ENCODE results near the gene SLC51B. TPM values are rescaled to one million over a fixed set of nuclear protein-coding genes. Genes with fewer than 3 reads are reported as not detected.

The SLC51B gene
- total RNA-seq, 1 experiment from 2014 or later, result not detected

- Histone ChIP-seq H3K9me3 (ENCODE audit: control insufficient read depth in 1 of 2, insufficient read depth in 1 of 2, low read depth in 1 of 2, low read length in 2 of 2) (no peaks in the 10 kb centered on the region), H3K4me3 (replicated peaks in 1 of 2; ENCODE audit: low read depth in 1 of 2, low read length in 2 of 2) (no peak overlapping the region), H3K36me3 (ENCODE audit: control insufficient read depth in 1 of 2, insufficient read depth in 2 of 2, low read length in 2 of 2) (no peaks in the 10 kb centered on the region), H2AFZ (ENCODE audit: low read depth, low read length, poor library complexity, severe bottlenecking) (no peak overlapping the region), H3K79me2 (ENCODE audit: insufficient read depth, low read length) (no peaks in the 10 kb centered on the region), H3K9ac (ENCODE audit: low read length) (no peak overlapping the region), H3K27me3 (ENCODE audit: insufficient read depth, low read length) (no peaks in the 10 kb centered on the region), H3K4me2 (ENCODE audit: low read length) (no peak overlapping the region), H3K27ac (ENCODE audit: low read depth, low read length) (no peak overlapping the region), H4K20me1 (ENCODE audit: insufficient read depth) (no peaks in the 10 kb centered on the region), H3K9me2 (ENCODE audit: insufficient read depth) (no peaks in the 10 kb centered on the region), H3K4me1 (ENCODE audit: control insufficient read depth in 1 of 2, insufficient read depth in 2 of 2, low read length in 2 of 2) (no peaks in the 10 kb centered on the region)
- no peak for TF ChIP-seq CEBPB (IDR thresholded peaks at IDR 0.05; ENCODE audit: low read depth)
- no peak for TF ChIP-seq SRF (IDR thresholded peaks at IDR 0.05; ENCODE audit: low read depth)
- no peak for TF ChIP-seq SIN3A (IDR thresholded peaks at IDR 0.05; ENCODE audit: low read depth)
- no TSS peak for BruUV-seq (replicated peaks)
- intact Hi-C loops (cut with micrococcal nuclease), result no loop called here
- ChIA-PET CTCF (no interaction called here), RAD21 (ENCODE audit: low non-redundant PET in 1 of 2, low total read pairs in 2 of 2, uncharacterized antibody in 2 of 2, unreplicated experiment in 2 of 2) (no interaction called here), POLR2A (no interaction called here)
- DNase-seq (ENCODE audit: low read depth, low spot score) (no peak), ATAC-seq (no peak)
These were observed 20.9 kb downstream of the SLC51B start for GRCh38 chr15:65066001-65066634.

DNA sequence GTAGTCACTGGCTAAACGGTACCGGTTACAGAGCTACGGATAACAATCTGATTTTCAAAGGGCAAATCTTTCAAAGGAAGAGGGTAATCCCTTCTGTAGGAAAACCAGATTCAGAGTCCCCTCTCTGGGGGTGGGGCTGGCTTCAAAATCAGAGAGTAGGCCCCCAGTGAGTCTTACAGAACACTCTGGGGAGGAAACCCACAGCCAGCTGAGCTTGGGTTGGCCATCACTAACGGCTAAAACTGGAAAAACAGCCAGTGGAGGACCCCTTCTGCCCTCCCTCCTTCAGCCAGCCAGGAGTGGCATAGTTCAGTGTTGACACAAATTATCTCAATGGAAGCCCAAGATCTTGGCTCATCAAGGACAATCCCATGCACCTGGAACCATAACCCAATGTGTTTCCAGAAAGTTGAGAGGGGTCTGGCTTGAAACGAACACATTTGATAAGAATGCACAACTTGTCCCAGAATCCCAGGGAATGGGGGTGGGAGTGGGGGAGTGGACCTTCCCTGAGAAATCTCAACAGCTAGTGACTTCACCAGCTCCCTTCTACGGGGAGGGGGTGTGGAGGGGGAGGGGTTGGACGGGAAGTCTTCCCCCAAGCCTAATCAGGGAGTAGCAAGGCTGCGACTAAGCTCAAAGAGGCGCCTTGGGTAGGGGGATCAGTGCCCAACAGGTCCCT is 21.6 kb downstream of the SLC51B start:
- CTCF ChIA-PET, result interaction anchor here (0.7 kb wide), 1 partner anchor 40 kb away, joined by 3 read pairs; no protein-coding TSS in a partner anchor
- Histone ChIP-seq H3K79me2 (ENCODE audit: insufficient read depth, low read length) (no peaks in the 10 kb centered on the region), H3K9ac (ENCODE audit: low read length) (no peak overlapping the region), H3K4me3 (replicated peaks in 1 of 2; ENCODE audit: low read depth in 1 of 2, low read length in 2 of 2) (no peak overlapping the region), H3K9me3 (ENCODE audit: control insufficient read depth in 1 of 2, insufficient read depth in 1 of 2, low read depth in 1 of 2, low read length in 2 of 2) (no peaks in the 10 kb centered on the region), H2AFZ (ENCODE audit: low read depth, low read length, poor library complexity, severe bottlenecking) (no peak overlapping the region), H3K9me2 (ENCODE audit: insufficient read depth) (no peaks in the 10 kb centered on the region), H3K4me2 (ENCODE audit: low read length) (no peak overlapping the region), H3K27me3 (ENCODE audit: insufficient read depth, low read length) (no peaks in the 10 kb centered on the region), H3K36me3 (ENCODE audit: control insufficient read depth in 1 of 2, insufficient read depth in 2 of 2, low read length in 2 of 2) (no peaks in the 10 kb centered on the region), H3K27ac (ENCODE audit: low read depth, low read length) (no peak overlapping the region), H3K4me1 (ENCODE audit: control insufficient read depth in 1 of 2, insufficient read depth in 2 of 2, low read length in 2 of 2) (no peaks in the 10 kb centered on the region), H4K20me1 (ENCODE audit: insufficient read depth) (no peaks in the 10 kb centered on the region)
- intact Hi-C loops (cut with micrococcal nuclease), result no loop called here
- ATAC-seq (no peak), DNase-seq (ENCODE audit: low read depth, low spot score) (no peak)
- RAD21 ChIA-PET (ENCODE audit: low non-redundant PET in 1 of 2, low total read pairs in 2 of 2, uncharacterized antibody in 2 of 2, unreplicated experiment in 2 of 2), result no interaction called here
- no TSS peak for BruUV-seq (replicated peaks)
- POLR2A ChIA-PET, result no interaction called here
- TF ChIP-seq REST (IDR thresholded peaks at IDR 0.05; ENCODE audit: low read depth), result no peak
- no peak for TF ChIP-seq POLR2A (IDR thresholded peaks at IDR 0.05; ENCODE audit: borderline replicate concordance, extremely low read depth, insufficient read depth, insufficient read length)
- TF ChIP-seq ZNF274 (IDR thresholded peaks at IDR 0.05; ENCODE audit: low read depth, low read length), result no peak
- no peak for TF ChIP-seq CBX3 (IDR thresholded peaks at IDR 0.05; ENCODE audit: low read depth)
- no peak for TF ChIP-seq FOSL1 (IDR thresholded peaks at IDR 0.05; ENCODE audit: low read depth)
- no peak for TF ChIP-seq TCF7L2 (IDR thresholded peaks at IDR 0.05; ENCODE audit: borderline replicate concordance, extremely low read depth, insufficient read depth, insufficient read length)
- TF ChIP-seq SP1 (IDR thresholded peaks at IDR 0.05; ENCODE audit: low read depth), result no peak
- no peak for TF ChIP-seq RAD21 (IDR thresholded peaks at IDR 0.05; ENCODE audit: low read depth)
- no peak for TF ChIP-seq EZH2 (IDR thresholded peaks at IDR 0.05)
- no peak for TF ChIP-seq SRF (IDR thresholded peaks at IDR 0.05; ENCODE audit: low read depth)
- TF ChIP-seq EGR1 (IDR thresholded peaks at IDR 0.05; ENCODE audit: low read depth), result no peak
- TF ChIP-seq ATF3 (IDR thresholded peaks at IDR 0.05), result no peak
- TF ChIP-seq, protein P1, sequence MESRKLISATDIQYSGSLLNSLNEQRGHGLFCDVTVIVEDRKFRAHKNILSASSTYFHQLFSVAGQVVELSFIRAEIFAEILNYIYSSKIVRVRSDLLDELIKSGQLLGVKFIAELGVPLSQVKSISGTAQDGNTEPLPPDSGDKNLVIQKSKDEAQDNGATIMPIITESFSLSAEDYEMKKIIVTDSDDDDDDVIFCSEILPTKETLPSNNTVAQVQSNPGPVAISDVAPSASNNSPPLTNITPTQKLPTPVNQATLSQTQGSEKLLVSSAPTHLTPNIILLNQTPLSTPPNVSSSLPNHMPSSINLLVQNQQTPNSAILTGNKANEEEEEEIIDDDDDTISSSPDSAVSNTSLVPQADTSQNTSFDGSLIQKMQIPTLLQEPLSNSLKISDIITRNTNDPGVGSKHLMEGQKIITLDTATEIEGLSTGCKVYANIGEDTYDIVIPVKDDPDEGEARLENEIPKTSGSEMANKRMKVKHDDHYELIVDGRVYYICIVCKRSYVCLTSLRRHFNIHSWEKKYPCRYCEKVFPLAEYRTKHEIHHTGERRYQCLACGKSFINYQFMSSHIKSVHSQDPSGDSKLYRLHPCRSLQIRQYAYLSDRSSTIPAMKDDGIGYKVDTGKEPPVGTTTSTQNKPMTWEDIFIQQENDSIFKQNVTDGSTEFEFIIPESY (IDR thresholded peaks at IDR 0.05; ENCODE audit: extremely low read depth, insufficient replicate concordance, low read length), result no peak
- TF ChIP-seq ZFX (IDR thresholded peaks at IDR 0.05), result no peak

All from HCT116 (cell line).